ENCODE measurements around the gene FILIP1.

DNA sequence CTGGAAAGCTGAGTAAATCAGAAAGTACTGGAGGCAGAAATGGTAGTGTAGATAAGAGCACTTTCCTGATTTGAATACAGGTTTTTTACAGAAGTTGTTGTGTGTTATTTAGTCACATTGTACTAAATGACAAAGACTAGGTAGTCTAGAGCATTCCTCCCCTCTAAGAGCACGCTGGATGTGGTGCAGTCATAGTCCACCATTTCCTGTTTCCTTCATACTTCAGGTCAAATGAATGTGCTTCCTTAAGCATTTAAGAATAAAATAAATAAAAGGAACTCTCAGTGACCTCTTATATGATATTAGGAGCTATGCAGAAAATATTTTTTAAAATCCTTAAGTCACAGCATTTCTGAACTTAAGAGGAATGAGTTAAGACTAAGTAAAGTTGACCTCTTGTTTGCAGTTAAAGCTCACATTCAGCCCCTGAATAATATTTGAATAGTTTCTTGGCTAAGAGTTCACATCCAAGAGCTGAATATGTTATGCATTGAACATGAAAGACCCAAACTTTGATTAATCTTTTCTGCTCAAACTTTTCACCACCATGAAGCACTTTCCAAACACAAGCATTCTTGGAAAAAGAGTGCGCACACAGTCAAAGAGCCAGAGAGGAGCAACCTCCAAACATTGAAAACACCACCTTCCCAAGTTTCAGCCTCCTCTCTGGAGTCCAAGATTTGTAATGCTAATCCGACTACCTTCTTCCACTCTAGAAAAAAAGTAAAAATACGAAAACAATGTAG is 155.6 kb downstream of the FILIP1 start:
- TF ChIP-seq, protein P1, sequence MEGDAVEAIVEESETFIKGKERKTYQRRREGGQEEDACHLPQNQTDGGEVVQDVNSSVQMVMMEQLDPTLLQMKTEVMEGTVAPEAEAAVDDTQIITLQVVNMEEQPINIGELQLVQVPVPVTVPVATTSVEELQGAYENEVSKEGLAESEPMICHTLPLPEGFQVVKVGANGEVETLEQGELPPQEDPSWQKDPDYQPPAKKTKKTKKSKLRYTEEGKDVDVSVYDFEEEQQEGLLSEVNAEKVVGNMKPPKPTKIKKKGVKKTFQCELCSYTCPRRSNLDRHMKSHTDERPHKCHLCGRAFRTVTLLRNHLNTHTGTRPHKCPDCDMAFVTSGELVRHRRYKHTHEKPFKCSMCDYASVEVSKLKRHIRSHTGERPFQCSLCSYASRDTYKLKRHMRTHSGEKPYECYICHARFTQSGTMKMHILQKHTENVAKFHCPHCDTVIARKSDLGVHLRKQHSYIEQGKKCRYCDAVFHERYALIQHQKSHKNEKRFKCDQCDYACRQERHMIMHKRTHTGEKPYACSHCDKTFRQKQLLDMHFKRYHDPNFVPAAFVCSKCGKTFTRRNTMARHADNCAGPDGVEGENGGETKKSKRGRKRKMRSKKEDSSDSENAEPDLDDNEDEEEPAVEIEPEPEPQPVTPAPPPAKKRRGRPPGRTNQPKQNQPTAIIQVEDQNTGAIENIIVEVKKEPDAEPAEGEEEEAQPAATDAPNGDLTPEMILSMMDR (IDR thresholded peaks at IDR 0.05 in 4 of 5, conservative IDR thresholded peaks at IDR 0.05 in 1 of 5): no peak
- TF ChIP-seq POLR2A (IDR thresholded peaks at IDR 0.05): no peak
